NB4 (cell line): ENCODE measurements around the gene HIVEP2.

Experiments
- MYC ChIP-seq: IDR thresholded peaks from 2 replicates; pipeline ENCODE4 v1.6.1; 2011; ENCODE audit warnings: low read depth, low read length
- POLR2A ChIP-seq: IDR thresholded peaks from 2 replicates; pipeline ENCODE4 v1.6.1; 2011; ENCODE audit warnings: mild to moderate bottlenecking; ENCODE audit not compliant: insufficient read length; ENCODE audit errors: extremely low read depth
- TF ChIP-seq, protein P1 (sequence below): IDR thresholded peaks from one replicate; pipeline ENCODE4 v1.5.1; 2012; ENCODE audit warnings: low read depth, low read length
- TF ChIP-seq, protein P2 (sequence below): IDR thresholded peaks from 2 replicates; pipeline ENCODE4 v1.6.1; 2011; ENCODE audit warnings: low read depth, low read length

DNA sequence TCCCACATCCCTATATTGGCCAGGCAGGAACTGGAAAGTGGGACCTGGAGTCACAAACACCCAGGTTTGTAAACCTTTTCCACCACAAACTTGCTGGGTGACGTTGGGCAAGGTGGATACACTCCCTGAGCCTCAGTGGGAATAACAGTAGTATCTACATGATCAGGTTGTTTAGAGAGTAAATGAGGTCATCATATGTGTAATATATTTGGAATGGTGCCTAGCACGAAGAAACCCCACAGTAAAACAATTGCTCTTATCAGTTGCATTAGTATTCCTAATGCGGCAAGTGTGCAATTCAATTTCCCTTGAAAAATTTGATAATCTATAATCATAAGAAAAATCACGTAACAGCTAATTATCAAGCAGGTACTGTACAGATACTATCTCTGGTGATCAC lies 51.9 kb downstream of the HIVEP2 start:
- TF ChIP-seq, protein P1, sequence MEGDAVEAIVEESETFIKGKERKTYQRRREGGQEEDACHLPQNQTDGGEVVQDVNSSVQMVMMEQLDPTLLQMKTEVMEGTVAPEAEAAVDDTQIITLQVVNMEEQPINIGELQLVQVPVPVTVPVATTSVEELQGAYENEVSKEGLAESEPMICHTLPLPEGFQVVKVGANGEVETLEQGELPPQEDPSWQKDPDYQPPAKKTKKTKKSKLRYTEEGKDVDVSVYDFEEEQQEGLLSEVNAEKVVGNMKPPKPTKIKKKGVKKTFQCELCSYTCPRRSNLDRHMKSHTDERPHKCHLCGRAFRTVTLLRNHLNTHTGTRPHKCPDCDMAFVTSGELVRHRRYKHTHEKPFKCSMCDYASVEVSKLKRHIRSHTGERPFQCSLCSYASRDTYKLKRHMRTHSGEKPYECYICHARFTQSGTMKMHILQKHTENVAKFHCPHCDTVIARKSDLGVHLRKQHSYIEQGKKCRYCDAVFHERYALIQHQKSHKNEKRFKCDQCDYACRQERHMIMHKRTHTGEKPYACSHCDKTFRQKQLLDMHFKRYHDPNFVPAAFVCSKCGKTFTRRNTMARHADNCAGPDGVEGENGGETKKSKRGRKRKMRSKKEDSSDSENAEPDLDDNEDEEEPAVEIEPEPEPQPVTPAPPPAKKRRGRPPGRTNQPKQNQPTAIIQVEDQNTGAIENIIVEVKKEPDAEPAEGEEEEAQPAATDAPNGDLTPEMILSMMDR = no peak
- TF ChIP-seq, protein P2, sequence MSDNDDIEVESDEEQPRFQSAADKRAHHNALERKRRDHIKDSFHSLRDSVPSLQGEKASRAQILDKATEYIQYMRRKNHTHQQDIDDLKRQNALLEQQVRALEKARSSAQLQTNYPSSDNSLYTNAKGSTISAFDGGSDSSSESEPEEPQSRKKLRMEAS = no peak
- TF ChIP-seq MYC (no peak), POLR2A (no peak)
